ENCODE measurements around the gene SLC6A12. TPM values are rescaled to one million over a fixed set of nuclear protein-coding genes. Genes with fewer than 3 reads are reported as not detected.

The SLC6A12 gene
- polyA plus RNA-seq, 1 of the 3 experiments (the other 2 are of a cell fraction) = 0.02 TPM

DNA sequence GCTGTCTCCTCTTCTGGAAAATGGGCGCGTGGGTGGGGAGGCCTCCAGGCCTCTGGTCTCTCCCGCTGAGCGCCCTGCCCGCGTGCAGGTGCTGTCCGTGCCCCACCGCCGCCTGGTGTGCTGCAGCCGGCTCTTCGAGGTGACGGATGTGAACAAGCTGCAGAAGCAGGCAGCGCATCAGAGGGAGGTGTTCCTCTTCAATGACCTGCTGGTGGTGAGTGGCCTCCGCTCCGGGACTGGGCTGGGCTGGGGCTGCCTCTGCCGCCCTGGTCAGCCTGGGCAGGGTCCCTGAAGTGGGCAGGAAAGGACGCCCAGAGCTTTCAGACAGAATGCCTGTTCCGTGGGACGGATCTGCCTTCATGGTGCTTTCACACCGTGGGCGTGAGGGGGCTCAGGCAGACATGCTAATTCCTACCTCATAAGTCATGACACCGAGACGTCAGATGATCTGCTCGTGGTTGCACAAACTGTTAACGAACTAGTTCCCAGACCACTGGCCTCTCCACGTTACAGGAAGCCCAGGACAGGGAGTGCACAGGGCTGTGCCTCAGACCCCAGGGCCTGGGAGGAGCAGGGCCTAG is 50.5 kb downstream of the SLC6A12 start:
- Histone ChIP-seq H4K20me1 (ENCODE audit: insufficient read depth) (no peaks in the 10 kb centered on the region), H3K4me2 (no peak overlapping the region), H3F3A (replicated peaks; ENCODE audit: insufficient read depth) (no peaks in the 10 kb centered on the region), H3K4me1 (ENCODE audit: control insufficient read depth in 1 of 2, insufficient read depth in 2 of 2, low read depth in 1 of 2, low read length in 1 of 2) (peaks cover 0 to 22% of the 10 kb centered on the region in 2 experiments; a peak in 2 of 4 replicates), H3K27me3 (ENCODE audit: insufficient read depth) (no peaks in the 10 kb centered on the region), H3K9ac (no peak overlapping the region), H3K36me3 (replicated peaks in 1 of 2; ENCODE audit: control insufficient read depth in 1 of 2, insufficient read depth in 2 of 2, low read length in 1 of 2) (no peaks in the 10 kb centered on the region), H3K9me3 (no peaks in the 10 kb centered on the region), H3K9me2 (no peaks in the 10 kb centered on the region), H3K4me3 (ENCODE audit: low read depth in 2 of 2, low read length in 1 of 2) (no peak overlapping the region), H3K79me2 (ENCODE audit: insufficient read depth) (no peaks in the 10 kb centered on the region), H2AFZ (ENCODE audit: low read depth) (no peak overlapping the region), H3K27ac (ENCODE audit: low read depth in 2 of 2, low read length in 1 of 2) (no peak overlapping the region)
- ChIA-PET POLR2A (no interaction called here), CTCF (interaction anchor here (2.4 kb wide), 1 partner anchor 11 kb away, joined by 9 read pairs; no protein-coding TSS in a partner anchor)
- TF ChIP-seq RFX5 (IDR thresholded peaks at IDR 0.05; ENCODE audit: low read length) (no peak), SIN3A (IDR thresholded peaks at IDR 0.05; ENCODE audit: borderline replicate concordance, low read depth, low read length) (no peak), TAF1 (IDR thresholded peaks at IDR 0.05; ENCODE audit: borderline replicate concordance, low read depth, low read length) (no peak), YY1 (IDR thresholded peaks at IDR 0.05; ENCODE audit: low read depth) (no peak), MEF2A (IDR thresholded peaks at IDR 0.05; ENCODE audit: borderline replicate concordance, low read depth) (no peak), RCOR1 (IDR thresholded peaks at IDR 0.05; ENCODE audit: low read length) (no peak), GABPA (IDR thresholded peaks at IDR 0.05; ENCODE audit: low read depth) (no peak), EP300 (IDR thresholded peaks at IDR 0.05; ENCODE audit: borderline replicate concordance in 1 of 2, low read depth in 1 of 2, low read length in 1 of 2) (no peak)
- TF ChIP-seq, protein P1, sequence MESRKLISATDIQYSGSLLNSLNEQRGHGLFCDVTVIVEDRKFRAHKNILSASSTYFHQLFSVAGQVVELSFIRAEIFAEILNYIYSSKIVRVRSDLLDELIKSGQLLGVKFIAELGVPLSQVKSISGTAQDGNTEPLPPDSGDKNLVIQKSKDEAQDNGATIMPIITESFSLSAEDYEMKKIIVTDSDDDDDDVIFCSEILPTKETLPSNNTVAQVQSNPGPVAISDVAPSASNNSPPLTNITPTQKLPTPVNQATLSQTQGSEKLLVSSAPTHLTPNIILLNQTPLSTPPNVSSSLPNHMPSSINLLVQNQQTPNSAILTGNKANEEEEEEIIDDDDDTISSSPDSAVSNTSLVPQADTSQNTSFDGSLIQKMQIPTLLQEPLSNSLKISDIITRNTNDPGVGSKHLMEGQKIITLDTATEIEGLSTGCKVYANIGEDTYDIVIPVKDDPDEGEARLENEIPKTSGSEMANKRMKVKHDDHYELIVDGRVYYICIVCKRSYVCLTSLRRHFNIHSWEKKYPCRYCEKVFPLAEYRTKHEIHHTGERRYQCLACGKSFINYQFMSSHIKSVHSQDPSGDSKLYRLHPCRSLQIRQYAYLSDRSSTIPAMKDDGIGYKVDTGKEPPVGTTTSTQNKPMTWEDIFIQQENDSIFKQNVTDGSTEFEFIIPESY (IDR thresholded peaks at IDR 0.05; ENCODE audit: borderline replicate concordance, low read depth) = no peak
- TF ChIP-seq, protein P2, sequence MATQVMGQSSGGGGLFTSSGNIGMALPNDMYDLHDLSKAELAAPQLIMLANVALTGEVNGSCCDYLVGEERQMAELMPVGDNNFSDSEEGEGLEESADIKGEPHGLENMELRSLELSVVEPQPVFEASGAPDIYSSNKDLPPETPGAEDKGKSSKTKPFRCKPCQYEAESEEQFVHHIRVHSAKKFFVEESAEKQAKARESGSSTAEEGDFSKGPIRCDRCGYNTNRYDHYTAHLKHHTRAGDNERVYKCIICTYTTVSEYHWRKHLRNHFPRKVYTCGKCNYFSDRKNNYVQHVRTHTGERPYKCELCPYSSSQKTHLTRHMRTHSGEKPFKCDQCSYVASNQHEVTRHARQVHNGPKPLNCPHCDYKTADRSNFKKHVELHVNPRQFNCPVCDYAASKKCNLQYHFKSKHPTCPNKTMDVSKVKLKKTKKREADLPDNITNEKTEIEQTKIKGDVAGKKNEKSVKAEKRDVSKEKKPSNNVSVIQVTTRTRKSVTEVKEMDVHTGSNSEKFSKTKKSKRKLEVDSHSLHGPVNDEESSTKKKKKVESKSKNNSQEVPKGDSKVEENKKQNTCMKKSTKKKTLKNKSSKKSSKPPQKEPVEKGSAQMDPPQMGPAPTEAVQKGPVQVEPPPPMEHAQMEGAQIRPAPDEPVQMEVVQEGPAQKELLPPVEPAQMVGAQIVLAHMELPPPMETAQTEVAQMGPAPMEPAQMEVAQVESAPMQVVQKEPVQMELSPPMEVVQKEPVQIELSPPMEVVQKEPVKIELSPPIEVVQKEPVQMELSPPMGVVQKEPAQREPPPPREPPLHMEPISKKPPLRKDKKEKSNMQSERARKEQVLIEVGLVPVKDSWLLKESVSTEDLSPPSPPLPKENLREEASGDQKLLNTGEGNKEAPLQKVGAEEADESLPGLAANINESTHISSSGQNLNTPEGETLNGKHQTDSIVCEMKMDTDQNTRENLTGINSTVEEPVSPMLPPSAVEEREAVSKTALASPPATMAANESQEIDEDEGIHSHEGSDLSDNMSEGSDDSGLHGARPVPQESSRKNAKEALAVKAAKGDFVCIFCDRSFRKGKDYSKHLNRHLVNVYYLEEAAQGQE (IDR thresholded peaks at IDR 0.05; ENCODE audit: low read depth, low read length) = no peak
- WGBS (ENCODE audit: low lambda C conversion rate) = 86% methylated on average over 11 of the region's 26 CpGs
- DNase-seq = no peak
